PC-9 (cell line): ENCODE measurements around the gene REL.

Experiments
- CTCF ChIP-seq: fragments of 200-600 bp; sonication (generic); conservative IDR thresholded peaks from 2 replicates; pipeline ENCODE4 v1.6.1; 2017; ENCODE audit warnings: mixed run types, antibody characterized with exemption, mild to moderate bottlenecking, moderate library complexity
- EZH2 ChIP-seq: fragments of 200-600 bp; sonication (generic); IDR thresholded peaks from 2 replicates; pipeline ENCODE4 v1.8.0; 2017; ENCODE audit warnings: antibody characterized with exemption, low read depth

- no peak for TF ChIP-seq CTCF
- TF ChIP-seq EZH2 = no peak
These were observed 2.5 kb downstream of the REL start for GRCh38 chr2:60883896-60884295.
